SK-N-DZ (cell line): ENCODE measurements around the gene HADH.
A peak's percentile ranks its signal among the peaks of the same experiment; 100 is the strongest.

Experiments used
- DNase-seq: peaks from one replicate; pipeline ENCODE4 v3.0.0-alpha.2; 2015; ENCODE audit warnings: low spot score

HADH gene

DNA sequence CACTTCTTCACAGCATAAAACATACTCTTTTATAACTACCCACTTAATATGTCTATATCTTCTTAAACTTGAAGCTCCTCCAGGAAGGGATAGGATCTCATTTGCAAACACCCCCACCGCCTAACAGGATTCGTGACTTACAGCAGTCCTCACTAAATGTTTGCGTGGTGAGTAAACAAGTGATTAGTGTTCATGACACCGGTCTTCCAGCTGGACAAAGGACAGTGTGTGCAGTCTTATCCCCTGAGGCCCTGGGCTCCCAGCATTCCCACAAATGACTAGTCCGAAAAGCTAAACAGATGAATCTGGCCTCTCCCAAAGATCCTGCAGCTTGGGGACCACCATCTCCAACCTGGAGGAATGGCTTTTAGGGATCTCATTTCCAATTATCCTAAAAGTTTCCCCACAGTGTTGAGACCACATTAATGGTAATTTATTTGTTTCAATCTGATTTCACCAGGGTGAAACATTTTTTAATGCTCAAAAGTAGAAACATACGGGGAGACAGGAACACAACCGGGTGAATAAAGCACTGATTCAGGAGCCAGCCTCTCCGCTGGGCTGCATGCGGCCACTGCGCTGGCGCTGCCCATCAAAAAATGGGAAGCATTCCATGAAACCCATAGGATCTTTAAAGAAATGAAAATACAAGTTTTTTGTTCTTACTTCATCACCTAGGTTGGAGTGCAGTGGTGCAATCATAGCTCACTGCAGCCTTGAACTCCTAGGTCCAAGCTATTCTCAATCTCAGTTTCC lies 69.2 kb downstream of the HADH start:
- no peak for DNase-seq

DNA sequence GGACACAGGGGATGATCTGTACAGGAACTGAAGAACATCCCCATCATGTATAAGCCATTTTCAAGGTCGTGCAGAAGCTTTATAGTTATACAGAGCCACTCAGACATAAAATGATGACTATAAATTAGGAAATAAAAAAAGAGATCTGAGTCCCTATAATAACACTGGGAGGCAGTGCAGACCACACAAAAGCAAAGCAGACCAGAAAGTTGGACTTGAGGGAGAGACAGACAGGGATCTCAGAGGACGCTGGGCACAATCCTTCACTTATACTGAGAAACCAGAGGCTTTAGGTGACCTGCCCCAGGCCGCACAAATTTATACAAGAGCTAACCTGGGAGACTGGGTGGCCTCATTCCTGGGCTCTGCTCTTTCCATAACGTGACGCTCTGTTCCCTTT lies 70.5 kb downstream of the HADH start:
- DNase-seq: peak; percentile 19

DNA sequence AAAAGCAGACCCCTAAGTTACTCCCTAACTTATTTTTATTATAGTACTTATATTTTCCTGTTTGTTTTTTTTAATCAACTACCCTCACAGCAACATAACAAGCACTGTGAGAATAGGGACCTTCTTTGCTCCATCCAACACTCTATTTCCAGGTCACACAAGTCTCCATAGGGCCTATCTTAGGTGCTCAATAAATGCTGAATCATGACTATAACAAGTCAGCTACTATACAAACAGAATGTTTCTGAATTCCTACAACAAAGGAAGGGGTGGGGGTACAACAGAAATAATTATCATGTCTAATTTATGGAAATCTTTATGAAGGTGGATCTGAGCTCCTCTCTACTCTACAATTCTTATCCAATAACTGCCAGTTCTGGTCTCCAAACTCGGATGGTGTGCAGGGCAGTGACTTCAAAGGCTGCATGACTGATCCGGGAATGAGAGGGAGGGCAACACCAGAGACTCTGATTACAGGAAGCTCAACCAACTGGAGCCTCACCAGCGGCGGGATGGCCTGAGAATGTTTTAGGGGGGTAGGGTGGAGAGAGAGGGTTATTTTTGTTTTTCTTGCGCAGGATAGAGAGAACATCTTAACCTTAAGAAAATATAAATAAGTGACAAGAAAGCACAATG lies 71.1 kb downstream of the HADH start:
- no peak for DNase-seq

DNA sequence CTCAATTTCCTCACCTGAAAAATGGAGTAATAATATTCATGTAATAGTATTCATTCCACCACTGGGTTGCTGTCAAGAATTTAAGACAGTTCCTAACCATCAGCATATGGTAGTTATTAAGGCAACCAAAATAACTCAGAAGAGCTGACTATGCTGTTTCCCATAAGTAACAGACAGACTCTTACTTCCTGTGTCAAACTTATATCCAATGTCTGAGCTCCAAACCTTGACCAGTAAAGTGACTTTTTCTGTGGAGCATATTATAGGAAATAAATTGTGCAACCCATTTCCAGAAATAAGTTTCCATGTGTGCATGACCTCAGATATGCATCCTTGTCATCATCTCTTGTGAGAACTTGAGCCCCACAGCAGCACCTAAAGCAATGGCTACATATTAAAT lies 78.8 kb downstream of the HADH start:
- DNase-seq: no peak

DNA sequence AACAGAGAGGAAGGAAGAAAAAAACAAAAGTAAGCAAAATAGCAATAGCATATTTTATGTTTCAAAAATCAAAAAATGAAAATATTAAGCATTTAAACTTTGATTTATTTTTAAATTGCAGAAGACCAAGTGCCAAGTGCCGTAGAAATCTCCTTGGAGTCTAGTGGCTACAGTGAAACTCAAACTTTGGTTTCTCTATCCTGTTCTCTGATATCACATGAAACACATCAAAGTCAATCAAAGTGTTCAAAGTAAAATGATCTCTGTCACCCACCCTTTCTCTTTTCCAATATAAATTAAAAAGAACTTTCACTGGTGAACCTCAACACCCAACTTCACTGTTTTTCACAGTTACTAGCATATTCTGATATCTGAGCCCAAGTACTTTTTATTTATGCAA lies 81.1 kb downstream of the HADH start:
- DNase-seq: no peak

DNA sequence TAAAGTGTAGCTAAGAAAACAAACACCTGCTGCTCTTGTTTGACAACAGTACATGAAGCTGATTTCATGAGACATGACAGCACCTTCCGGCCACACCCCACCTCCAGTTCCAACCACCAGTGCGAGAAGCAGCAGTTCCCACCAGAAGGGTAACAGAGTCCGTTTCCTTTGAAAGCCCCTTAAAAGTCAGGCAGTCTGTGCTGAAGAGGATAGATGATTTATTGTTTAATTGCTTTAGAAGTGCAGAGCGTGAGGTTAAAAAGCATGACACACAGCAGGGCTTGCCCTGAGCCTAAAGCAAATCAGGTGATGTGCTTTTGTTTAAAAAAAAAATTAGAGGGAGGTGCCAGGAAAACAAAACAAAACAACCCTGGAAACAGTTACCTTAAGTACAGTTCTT lies 82.6 kb downstream of the HADH start:
- DNase-seq: no peak

DNA sequence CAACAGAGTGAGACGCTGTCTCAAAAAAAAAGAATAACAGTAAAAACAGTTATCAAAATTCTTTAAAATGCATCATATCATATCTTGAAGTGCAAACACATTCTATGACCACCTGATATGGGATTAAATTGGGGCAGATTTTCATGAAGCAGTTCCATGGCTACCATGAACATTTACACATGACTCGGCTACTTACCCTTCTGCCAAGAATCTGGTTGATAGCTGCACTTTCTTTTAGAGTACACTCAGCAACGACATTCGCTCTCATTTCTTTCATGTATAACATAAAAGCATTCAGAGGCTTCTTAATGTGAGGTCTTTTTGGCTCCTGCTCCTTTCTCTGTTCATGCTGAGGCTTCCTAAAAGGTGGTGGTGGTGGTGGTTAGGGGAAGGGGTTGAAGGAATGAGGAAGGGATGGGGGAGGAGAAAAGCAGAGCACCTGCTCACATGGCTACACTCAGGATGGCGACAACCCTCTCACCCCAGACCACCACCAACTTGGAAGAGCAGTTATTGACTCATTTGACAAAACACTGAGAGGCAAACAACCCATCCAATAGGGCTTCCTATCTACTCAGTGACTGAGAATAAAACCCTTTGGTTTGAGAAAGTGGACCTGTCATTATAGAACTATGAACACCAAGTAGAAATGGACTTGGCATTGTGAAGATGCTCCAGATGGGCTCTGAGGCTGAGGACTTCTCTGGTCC lies 88.5 kb downstream of the HADH start:
- DNase-seq: no peak

DNA sequence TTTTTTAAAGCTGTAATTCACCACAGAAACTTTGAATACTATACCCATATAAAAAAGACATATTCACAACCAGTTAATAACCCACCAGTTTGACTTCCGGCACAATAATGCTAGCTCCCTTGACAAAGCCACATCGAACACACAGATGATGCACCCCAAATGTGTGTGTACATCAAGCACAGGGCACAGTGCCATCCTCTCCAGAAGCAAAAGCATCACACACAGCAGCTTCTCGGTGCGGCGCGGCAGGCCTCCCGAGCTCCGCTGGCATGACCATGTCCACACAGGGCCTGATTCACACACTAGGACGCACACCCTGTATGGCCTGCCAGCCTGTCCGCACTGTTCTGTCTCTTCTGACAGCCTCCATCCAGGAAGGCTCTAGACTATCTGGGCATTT lies 91.1 kb downstream of the HADH start:
- no peak for DNase-seq

DNA sequence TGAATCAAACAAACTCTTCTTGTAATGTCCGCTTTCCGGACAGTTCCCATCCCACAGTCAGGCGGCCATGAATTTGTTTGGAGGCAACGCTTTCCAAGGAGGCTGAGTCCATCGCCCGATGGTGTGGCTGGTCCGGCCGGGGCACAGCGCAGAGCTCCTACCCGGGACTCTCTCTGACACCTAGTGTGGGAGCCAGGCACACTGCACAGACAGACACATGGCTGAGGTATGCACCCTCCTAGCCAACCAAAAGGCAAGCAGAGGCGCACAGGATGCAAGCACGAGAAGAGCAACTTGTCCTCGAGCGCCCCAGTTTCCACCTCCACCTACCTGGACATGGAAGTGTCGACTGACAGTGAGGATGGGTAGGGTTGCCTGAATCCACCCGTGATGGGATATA lies 91.6 kb downstream of the HADH start:
- DNase-seq: no peak
